Measurements from ENCODE around the gene CDH7.

Gene CDH7

GRCh38 chr18:65752625-65753325, 2.0 kb downstream of the CDH7 start:
- Histone ChIP-seq H3K14ac (ENCODE audit: low read length in 2 of 2) (no peak overlapping the region), H2AFZ (ENCODE audit: low read depth, low read length) (no peak overlapping the region), H4K8ac (ENCODE audit: low read length) (no peak overlapping the region), H3K9me3 (ENCODE audit: control insufficient read depth, low read length) (no peaks in the 10 kb centered on the region), H2BK15ac (ENCODE audit: low read depth, poor library complexity, severe bottlenecking) (no peak overlapping the region), H3K27me3 (ENCODE audit: control insufficient read depth in 1 of 2, insufficient read depth in 1 of 2, low read length in 2 of 2) (peaks cover 24 to 25% of the 10 kb centered on the region in 2 experiments), H2BK5ac (ENCODE audit: low read depth, low read length, poor library complexity, severe bottlenecking) (no peak overlapping the region), H2AK5ac (ENCODE audit: low read length, severe bottlenecking) (no peak overlapping the region), H3K36me3 (ENCODE audit: control insufficient read depth in 1 of 2, insufficient read depth in 2 of 2, low read depth in 1 of 2, low read length in 2 of 2) (no peaks in the 10 kb centered on the region), H3K27ac (ENCODE audit: low read length, poor library complexity, severe bottlenecking) (no peak overlapping the region), H2BK120ac (ENCODE audit: low read depth, low read length) (no peak overlapping the region), H3K4me3 (ENCODE audit: insufficient read depth in 1 of 2, low read depth in 1 of 2, low read length in 2 of 2) (no peak overlapping the region), H3K18ac (ENCODE audit: low read depth in 1 of 2, low read length in 2 of 2) (no peak overlapping the region), H3K4me2 (ENCODE audit: low read length, poor library complexity, severe bottlenecking) (no peak overlapping the region), H2BK12ac (ENCODE audit: low read length in 2 of 2) (no peak overlapping the region), H3K4ac (ENCODE audit: low read depth in 1 of 2, low read length in 2 of 2) (no peak overlapping the region), H3K9ac (ENCODE audit: low read length) (no peak overlapping the region), H4K91ac (ENCODE audit: low read length) (no peak overlapping the region), H3K23ac (ENCODE audit: low read length in 2 of 2) (no peak overlapping the region), H3K4me1 (ENCODE audit: control insufficient read depth, insufficient read depth, low read depth, low read length) (peaks cover 13% of the 10 kb centered on the region), H3K79me1 (replicated peaks; ENCODE audit: low read length, poor library complexity, severe bottlenecking) (no peaks in the 10 kb centered on the region)
- DNase-seq = no peak
- 83% methylated on average over 2 of the region's 5 CpGs for WGBS

- H3K36me3 ChIP-seq (ENCODE audit: control insufficient read depth in 1 of 2, insufficient read depth in 2 of 2, low read depth in 1 of 2, low read length in 2 of 2) = no peaks in the 10 kb centered on the region
- WGBS = 0% methylated on average over 1 of the region's 2 CpGs
- no peak overlapping the region for H3K4me3 ChIP-seq (ENCODE audit: insufficient read depth in 1 of 2, low read depth in 1 of 2, low read length in 2 of 2)
- no peak overlapping the region for H2BK120ac ChIP-seq (ENCODE audit: low read depth, low read length)
- H2AK5ac ChIP-seq (ENCODE audit: low read length, severe bottlenecking) = no peak overlapping the region
- H4K91ac ChIP-seq (ENCODE audit: low read length) = no peak overlapping the region
- H3K14ac ChIP-seq (ENCODE audit: low read length in 2 of 2) = no peak overlapping the region
- peak; percentile 54 for DNase-seq
- H3K9ac ChIP-seq (ENCODE audit: low read length) = no peak overlapping the region
- no peak overlapping the region for H3K4ac ChIP-seq (ENCODE audit: low read depth in 1 of 2, low read length in 2 of 2)
- H3K9me3 ChIP-seq (ENCODE audit: control insufficient read depth, low read length) = no peaks in the 10 kb centered on the region
- no peak overlapping the region for H3K27ac ChIP-seq (ENCODE audit: low read length, poor library complexity, severe bottlenecking)
- no peak overlapping the region for H3K4me2 ChIP-seq (ENCODE audit: low read length, poor library complexity, severe bottlenecking)
- H3K23ac ChIP-seq (ENCODE audit: low read length in 2 of 2) = no peak overlapping the region
- peaks cover 24 to 25% of the 10 kb centered on the region in 2 experiments for H3K27me3 ChIP-seq (ENCODE audit: control insufficient read depth in 1 of 2, insufficient read depth in 1 of 2, low read length in 2 of 2)
- no peak overlapping the region for H2BK12ac ChIP-seq (ENCODE audit: low read length in 2 of 2)
- H2BK15ac ChIP-seq (ENCODE audit: low read depth, poor library complexity, severe bottlenecking) = no peak overlapping the region
- H3K18ac ChIP-seq (ENCODE audit: low read depth in 1 of 2, low read length in 2 of 2) = no peak overlapping the region
- peaks cover 13% of the 10 kb centered on the region for H3K4me1 ChIP-seq (ENCODE audit: control insufficient read depth, insufficient read depth, low read depth, low read length)
- no peak overlapping the region for H4K8ac ChIP-seq (ENCODE audit: low read length)
- no peaks in the 10 kb centered on the region for H3K79me1 ChIP-seq (replicated peaks; ENCODE audit: low read length, poor library complexity, severe bottlenecking)
- H2BK5ac ChIP-seq (ENCODE audit: low read depth, low read length, poor library complexity, severe bottlenecking) = no peak overlapping the region
- no peak overlapping the region for H2AFZ ChIP-seq (ENCODE audit: low read depth, low read length)
Observed at GRCh38 chr18:65753520-65753919, 2.7 kb downstream of the CDH7 start.

- Histone ChIP-seq H3K27me3 (ENCODE audit: control insufficient read depth in 1 of 2, insufficient read depth in 1 of 2, low read length in 2 of 2) (peaks cover 24% of the 10 kb centered on the region in 2 experiments), H3K18ac (ENCODE audit: low read depth in 1 of 2, low read length in 2 of 2) (no peak overlapping the region), H2BK12ac (ENCODE audit: low read length in 2 of 2) (no peak overlapping the region), H3K79me1 (replicated peaks; ENCODE audit: low read length, poor library complexity, severe bottlenecking) (no peaks in the 10 kb centered on the region), H3K14ac (ENCODE audit: low read length in 2 of 2) (no peak overlapping the region), H3K4me2 (ENCODE audit: low read length, poor library complexity, severe bottlenecking) (no peak overlapping the region), H3K23ac (ENCODE audit: low read length in 2 of 2) (no peak overlapping the region), H3K4me1 (ENCODE audit: control insufficient read depth, insufficient read depth, low read depth, low read length) (peaks cover 13% of the 10 kb centered on the region), H3K27ac (ENCODE audit: low read length, poor library complexity, severe bottlenecking) (no peak overlapping the region), H2AK5ac (ENCODE audit: low read length, severe bottlenecking) (no peak overlapping the region), H4K8ac (ENCODE audit: low read length) (no peak overlapping the region), H2BK15ac (ENCODE audit: low read depth, poor library complexity, severe bottlenecking) (no peak overlapping the region), H2BK5ac (ENCODE audit: low read depth, low read length, poor library complexity, severe bottlenecking) (no peak overlapping the region), H3K4me3 (ENCODE audit: insufficient read depth in 1 of 2, low read depth in 1 of 2, low read length in 2 of 2) (no peak overlapping the region), H4K91ac (ENCODE audit: low read length) (no peak overlapping the region), H3K4ac (ENCODE audit: low read depth in 1 of 2, low read length in 2 of 2) (no peak overlapping the region), H3K36me3 (ENCODE audit: control insufficient read depth in 1 of 2, insufficient read depth in 2 of 2, low read depth in 1 of 2, low read length in 2 of 2) (no peaks in the 10 kb centered on the region), H3K9me3 (ENCODE audit: control insufficient read depth, low read length) (no peaks in the 10 kb centered on the region), H2AFZ (ENCODE audit: low read depth, low read length) (no peak overlapping the region), H3K9ac (ENCODE audit: low read length) (no peak overlapping the region), H2BK120ac (ENCODE audit: low read depth, low read length) (no peak overlapping the region)
- peak; percentile 46 for DNase-seq
- no CpG with 5 or more reads among the region's 3 CpGs for WGBS
Observed at GRCh38 chr18:65754121-65754520, 3.3 kb downstream of the CDH7 start.

DNA sequence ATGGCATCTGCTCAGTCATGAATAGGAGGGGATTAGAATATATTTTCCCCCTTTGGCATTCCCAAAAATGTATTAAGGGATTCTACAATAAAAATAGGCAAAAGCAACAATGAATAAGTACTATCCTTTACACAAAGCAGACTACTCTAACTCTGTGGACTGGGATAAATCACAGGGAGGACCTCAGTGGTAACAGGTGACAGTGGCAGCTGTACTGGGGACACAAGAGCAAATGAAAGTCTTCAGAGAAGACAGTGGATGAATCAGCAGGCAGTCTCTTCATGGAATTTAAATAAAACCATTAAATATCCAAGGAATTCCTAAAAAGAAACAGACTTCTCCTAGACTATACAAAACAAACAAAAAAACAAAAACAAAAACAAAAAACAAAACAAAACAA, 4.8 kb downstream of the CDH7 start:
- Histone ChIP-seq H3K4ac (ENCODE audit: low read depth in 1 of 2, low read length in 2 of 2) (no peak overlapping the region), H3K14ac (ENCODE audit: low read length in 2 of 2) (no peak overlapping the region), H2BK5ac (ENCODE audit: low read depth, low read length, poor library complexity, severe bottlenecking) (no peak overlapping the region), H2AK5ac (ENCODE audit: low read length, severe bottlenecking) (no peak overlapping the region), H3K4me3 (ENCODE audit: insufficient read depth in 1 of 2, low read depth in 1 of 2, low read length in 2 of 2) (no peak overlapping the region), H3K9me3 (ENCODE audit: control insufficient read depth, low read length) (no peaks in the 10 kb centered on the region), H3K36me3 (ENCODE audit: control insufficient read depth in 1 of 2, insufficient read depth in 2 of 2, low read depth in 1 of 2, low read length in 2 of 2) (no peaks in the 10 kb centered on the region), H3K4me2 (ENCODE audit: low read length, poor library complexity, severe bottlenecking) (no peak overlapping the region), H3K79me1 (replicated peaks; ENCODE audit: low read length, poor library complexity, severe bottlenecking) (no peaks in the 10 kb centered on the region), H2BK120ac (ENCODE audit: low read depth, low read length) (no peak overlapping the region), H4K8ac (ENCODE audit: low read length) (no peak overlapping the region), H4K91ac (ENCODE audit: low read length) (no peak overlapping the region), H2AFZ (ENCODE audit: low read depth, low read length) (no peak overlapping the region), H3K27me3 (ENCODE audit: control insufficient read depth in 1 of 2, insufficient read depth in 1 of 2, low read length in 2 of 2) (peaks cover 10 to 12% of the 10 kb centered on the region in 2 experiments), H2BK12ac (ENCODE audit: low read length in 2 of 2) (no peak overlapping the region), H2BK15ac (ENCODE audit: low read depth, poor library complexity, severe bottlenecking) (no peak overlapping the region), H3K18ac (ENCODE audit: low read depth in 1 of 2, low read length in 2 of 2) (no peak overlapping the region), H3K23ac (ENCODE audit: low read length in 2 of 2) (no peak overlapping the region), H3K27ac (ENCODE audit: low read length, poor library complexity, severe bottlenecking) (no peak overlapping the region), H3K4me1 (ENCODE audit: control insufficient read depth, insufficient read depth, low read depth, low read length) (peaks cover 8% of the 10 kb centered on the region), H3K9ac (ENCODE audit: low read length) (no peak overlapping the region)
- no peak for DNase-seq

Data from mesenchymal stem cell (in vitro differentiated cells and primary cell).